Upper lobe of right lung (tissue), 1 donor: Measurements from ENCODE around the gene RBBP8NL. TPM values are rescaled to one million over a fixed set of nuclear protein-coding genes. Genes with fewer than 3 reads are reported as not detected.
A peak's percentile ranks its signal among the peaks of the same experiment; 100 is the strongest.

Experiments
- ATAC-seq: fragments of 200-7000 bp; cut with Tn5 transposase; one replicate; pipeline ENCODE4 v1.9.1; 2020; ENCODE audit warnings: mild to moderate bottlenecking, moderate library complexity
- DNase-seq: peaks from one replicate; pipeline ENCODE4 v3.0.0-alpha.2; 2020
- H3K27ac ChIP-seq: fragments of 200-600 bp; one replicate; pipeline ENCODE4 v1.8.0; 2022
- H3K27me3 ChIP-seq: fragments of 200-600 bp; one replicate; pipeline ENCODE4 v1.8.0; 2022; ENCODE audit warnings: mild to moderate bottlenecking
- H3K36me3 ChIP-seq: fragments of 200-600 bp; one replicate; pipeline ENCODE4 v1.8.0; 2022
- H3K4me1 ChIP-seq: fragments of 200-600 bp; one replicate; pipeline ENCODE4 v1.8.0; 2022
- H3K4me3 ChIP-seq: fragments of 200-600 bp; one replicate; pipeline ENCODE4 v1.8.0; 2022; ENCODE audit warnings: mild to moderate bottlenecking
- H3K9me3 ChIP-seq: fragments of 200-600 bp; one replicate; pipeline ENCODE4 v1.8.0; 2022
- intact Hi-C: fragments of 100-400 bp; cut with DNase I; formaldehyde crosslinking; loops from one replicate; pipeline ENCODE4 v1.11.0; 2022
- total RNA-seq: library from RNA; stranded (reverse); fragmentation: NEBNext Ultra II Directional; extraction: Animal tissue kit (Norgen Biotek cat#: 25700); gene quantifications from one replicate; pipeline ENCODE4 v1.2.1, GENCODE V29; 2021
- TF ChIP-seq, protein P1 (sequence below): fragments of 200-600 bp; IDR thresholded peaks from one replicate; pipeline ENCODE4 v1.8.0; 2022; ENCODE audit warnings: antibody characterized with exemption
- donor health status: DM: no; HTN: yes; CAD: no; lungs with severe emphysema.

Gene RBBP8NL
- total RNA-seq, 1 donor from 2014 or later: 0.64 TPM

DNA sequence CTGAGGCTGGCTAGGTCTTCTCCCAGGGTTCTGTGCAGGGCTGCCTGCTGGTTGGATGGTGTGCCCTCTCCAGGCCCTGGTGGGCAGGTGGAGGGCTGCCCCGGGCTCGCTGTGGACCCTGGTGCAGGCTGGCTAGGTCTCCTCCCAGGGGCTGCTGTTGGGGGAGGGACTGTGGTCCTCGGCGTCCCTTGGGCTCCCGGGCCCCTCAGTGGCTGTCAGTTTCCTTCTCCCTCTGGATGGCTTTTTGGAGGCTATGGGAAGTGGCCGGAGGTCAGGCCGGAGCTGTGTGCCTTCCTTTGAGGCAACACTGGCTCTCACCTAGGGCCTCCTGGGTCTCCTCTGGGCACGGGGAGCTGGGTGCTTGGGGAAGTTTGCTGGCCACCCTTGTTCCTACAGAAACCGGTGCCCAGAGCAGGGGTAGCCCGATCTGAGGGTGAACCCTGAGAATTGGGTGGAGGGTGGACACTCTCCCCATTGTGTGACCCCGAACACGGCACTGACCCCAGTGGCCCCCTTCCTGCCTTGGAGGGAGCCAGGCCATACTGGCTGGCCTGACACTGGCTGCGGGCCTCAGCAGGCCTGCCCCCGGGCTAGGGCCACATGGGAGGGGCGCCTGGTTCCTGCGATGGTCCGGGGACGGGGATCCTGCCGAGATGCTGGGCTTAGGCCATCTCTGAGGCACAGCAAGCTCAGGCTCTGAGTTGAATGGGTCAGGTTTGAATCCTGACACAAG is 16.4 kb downstream of the RBBP8NL start:
- TF ChIP-seq, protein P1, sequence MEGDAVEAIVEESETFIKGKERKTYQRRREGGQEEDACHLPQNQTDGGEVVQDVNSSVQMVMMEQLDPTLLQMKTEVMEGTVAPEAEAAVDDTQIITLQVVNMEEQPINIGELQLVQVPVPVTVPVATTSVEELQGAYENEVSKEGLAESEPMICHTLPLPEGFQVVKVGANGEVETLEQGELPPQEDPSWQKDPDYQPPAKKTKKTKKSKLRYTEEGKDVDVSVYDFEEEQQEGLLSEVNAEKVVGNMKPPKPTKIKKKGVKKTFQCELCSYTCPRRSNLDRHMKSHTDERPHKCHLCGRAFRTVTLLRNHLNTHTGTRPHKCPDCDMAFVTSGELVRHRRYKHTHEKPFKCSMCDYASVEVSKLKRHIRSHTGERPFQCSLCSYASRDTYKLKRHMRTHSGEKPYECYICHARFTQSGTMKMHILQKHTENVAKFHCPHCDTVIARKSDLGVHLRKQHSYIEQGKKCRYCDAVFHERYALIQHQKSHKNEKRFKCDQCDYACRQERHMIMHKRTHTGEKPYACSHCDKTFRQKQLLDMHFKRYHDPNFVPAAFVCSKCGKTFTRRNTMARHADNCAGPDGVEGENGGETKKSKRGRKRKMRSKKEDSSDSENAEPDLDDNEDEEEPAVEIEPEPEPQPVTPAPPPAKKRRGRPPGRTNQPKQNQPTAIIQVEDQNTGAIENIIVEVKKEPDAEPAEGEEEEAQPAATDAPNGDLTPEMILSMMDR: no peak
- H3K9me3 ChIP-seq: no peaks in the 10 kb centered on the region
- no peak overlapping the region for H3K4me3 ChIP-seq
- H3K27me3 ChIP-seq: no peaks in the 10 kb centered on the region
- ATAC-seq: no peak
- no peak overlapping the region for H3K27ac ChIP-seq
- H3K36me3 ChIP-seq: no peaks in the 10 kb centered on the region
- no peak for DNase-seq
- H3K4me1 ChIP-seq: peaks cover 25% of the 10 kb centered on the region
- intact Hi-C loops: no loop called here

- intact Hi-C loops: no loop called here
- peak; percentile 33 for ATAC-seq
- Histone ChIP-seq H3K27me3 (no peaks in the 10 kb centered on the region), H3K27ac (no peak overlapping the region), H3K9me3 (no peaks in the 10 kb centered on the region), H3K4me1 (peaks cover 33% of the 10 kb centered on the region), H3K36me3 (no peaks in the 10 kb centered on the region), H3K4me3 (no peak overlapping the region)
- TF ChIP-seq, protein P1: peak; percentile 46
- peak; percentile 84 for DNase-seq
These were observed 17.2 kb downstream of the RBBP8NL start for GRCh38 chr20:62409931-62410745.

DNA sequence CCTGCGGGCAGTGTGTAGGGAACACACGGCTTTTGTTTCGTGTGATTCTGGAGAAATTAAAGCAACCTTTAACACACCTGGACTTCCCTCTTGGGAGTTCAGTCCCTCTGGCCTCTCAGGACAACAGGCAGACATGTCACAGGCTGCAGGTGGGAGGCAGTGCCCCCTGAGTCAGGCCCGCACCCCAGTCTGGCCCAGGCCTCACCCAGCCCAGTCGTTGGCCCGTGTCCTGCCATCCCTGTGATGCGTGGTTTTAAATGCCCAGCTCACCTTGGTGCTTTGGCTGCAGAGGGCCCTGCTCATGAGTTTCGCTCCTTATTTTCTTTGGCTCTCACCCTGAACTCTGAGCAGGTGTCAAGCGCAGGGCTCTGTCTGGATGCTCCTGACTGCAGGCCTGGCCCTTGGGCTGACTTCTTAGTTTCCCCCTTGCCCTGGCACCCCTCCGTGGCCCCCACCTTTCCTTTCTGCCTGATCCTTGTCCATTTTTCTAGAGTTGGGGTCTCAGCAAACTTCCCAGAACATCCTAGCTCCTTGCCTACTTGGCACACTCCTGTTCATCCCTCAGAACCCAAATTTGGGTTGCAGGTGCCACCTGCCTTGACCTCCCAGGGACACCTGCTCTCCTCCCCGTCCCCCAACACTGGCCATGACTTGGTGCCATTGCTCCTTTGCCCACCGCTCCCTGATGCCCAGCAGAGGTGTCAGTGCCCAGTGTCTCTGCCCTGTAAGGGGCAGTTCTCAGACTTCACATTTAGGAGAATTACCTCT is 18.1 kb downstream of the RBBP8NL start:
- Histone ChIP-seq H3K9me3 (no peaks in the 10 kb centered on the region), H3K36me3 (no peaks in the 10 kb centered on the region), H3K27ac (no peak overlapping the region), H3K4me3 (no peak overlapping the region), H3K27me3 (no peaks in the 10 kb centered on the region), H3K4me1 (peaks cover 36% of the 10 kb centered on the region)
- ATAC-seq: no peak
- TF ChIP-seq, protein P1: no peak
- intact Hi-C loops: no loop called here
- no peak for DNase-seq

GRCh38 chr20:62408640-62409039 is 18.7 kb downstream of the RBBP8NL start:
- TF ChIP-seq, protein P1: no peak
- Histone ChIP-seq H3K4me3 (no peak overlapping the region), H3K27me3 (no peaks in the 10 kb centered on the region), H3K36me3 (no peaks in the 10 kb centered on the region), H3K27ac (no peak overlapping the region), H3K9me3 (no peaks in the 10 kb centered on the region), H3K4me1 (peaks cover 36% of the 10 kb centered on the region)
- no peak for ATAC-seq
- intact Hi-C loops: no loop called here
- DNase-seq: no peak

DNA sequence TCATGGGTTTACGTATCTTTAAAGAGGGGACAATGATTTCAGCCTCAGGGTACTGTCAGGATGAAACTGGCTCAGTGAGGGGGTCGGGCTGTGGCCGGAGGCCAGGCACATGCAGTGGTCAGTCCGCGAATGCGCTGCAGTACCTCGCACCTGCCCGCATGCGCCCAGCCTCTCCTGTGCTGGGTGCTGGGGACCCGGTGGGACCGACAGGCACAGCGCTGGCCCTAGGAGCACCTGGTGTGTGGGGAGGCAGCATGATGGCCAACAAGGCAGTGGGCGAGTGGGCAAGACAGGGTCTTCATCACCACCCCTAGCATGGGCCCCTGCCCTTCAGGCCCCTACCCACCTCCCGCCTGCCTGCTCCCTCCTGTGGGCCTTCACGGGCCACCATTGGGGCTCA is 19.3 kb downstream of the RBBP8NL start:
- H3K36me3 ChIP-seq: no peaks in the 10 kb centered on the region
- H3K4me3 ChIP-seq: no peak overlapping the region
- TF ChIP-seq, protein P1: no peak
- H3K27me3 ChIP-seq: no peaks in the 10 kb centered on the region
- peaks cover 36% of the 10 kb centered on the region for H3K4me1 ChIP-seq
- no peak overlapping the region for H3K27ac ChIP-seq
- intact Hi-C loops: no loop called here
- no peak for ATAC-seq
- no peak for DNase-seq
- H3K9me3 ChIP-seq: no peaks in the 10 kb centered on the region
